GM13976 (cell line): ENCODE measurements around the gene RPA3.

Experiments
- DNase-seq: peaks from one replicate; pipeline ENCODE4 v3.0.0; 2012; ENCODE audit warnings: low spot score
- CTCF ChIP-seq: IDR thresholded peaks from 2 replicates; pipeline ENCODE4 v1.5.1; 2012; ENCODE audit warnings: borderline replicate concordance, mild to moderate bottlenecking; ENCODE audit not compliant: insufficient read depth; ENCODE audit errors: extremely low read depth, missing control alignments, control extremely low read depth
- in situ Hi-C: fragments of 300-500 bp; cut with MboI; formaldehyde crosslinking; loops from one replicate; pipeline ENCODE4 v1.12.0; 2022; ENCODE audit warnings: low sequenced_read_pairs, mixed read lengths, inconsistent platforms; ENCODE audit not compliant: unreplicated experiment

The RPA3 gene

GRCh38 chr7:7706101-7706511 lies 12.3 kb downstream of the RPA3 start:
- DNase-seq, result no peak
- in situ Hi-C loops, result no loop called here
- no peak for TF ChIP-seq CTCF

GRCh38 chr7:7705318-7705717 lies 13.1 kb downstream of the RPA3 start:
- no peak for DNase-seq
- in situ Hi-C loops, result no loop called here
- TF ChIP-seq CTCF, result no peak

- DNase-seq, result no peak
- TF ChIP-seq CTCF, result no peak
- in situ Hi-C loops, result no loop called here
Observed at GRCh38 chr7:7704867-7705266, 13.5 kb downstream of the RPA3 start.

GRCh38 chr7:7703427-7703826 lies 15.0 kb downstream of the RPA3 start:
- in situ Hi-C loops, result no loop called here
- TF ChIP-seq CTCF, result no peak
- DNase-seq, result no peak

- no peak for TF ChIP-seq CTCF
- no peak for DNase-seq
- in situ Hi-C loops, result no loop called here
Observed at GRCh38 chr7:7702826-7703225, 15.6 kb downstream of the RPA3 start.

GRCh38 chr7:7701527-7701926 lies 16.9 kb downstream of the RPA3 start:
- no peak for DNase-seq
- TF ChIP-seq CTCF, result no peak
- in situ Hi-C loops, result no loop called here

GRCh38 chr7:7699970-7700369 lies 18.4 kb downstream of the RPA3 start:
- in situ Hi-C loops, result no loop called here
- TF ChIP-seq CTCF, result no peak
- DNase-seq, result no peak
